AG04449 (cell line): ENCODE measurements around the gene EIF2D.

Experiments
- CTCF ChIA-PET: fragments of 350-600 bp; formaldehyde crosslinking; extraction: SDS; loops from one replicate; lab custom pipeline; 2021; ENCODE audit warnings: antibody characterized with exemption; lab: Yijun Ruan, JAX
- POLR2A ChIA-PET: fragments of 400-600, 350-600 bp; formaldehyde crosslinking; extraction: SDS; loops from one replicate; lab custom pipeline; 2020; ENCODE audit warnings: antibody characterized with exemption, inconsistent platforms; lab: Yijun Ruan, JAX
- DNase-seq: peaks from one replicate; pipeline ENCODE4 v3.0.0-alpha.2; 2010; ENCODE audit warnings: low read depth, low spot score
- H3K4me3 ChIP-seq: 2 replicates; pipeline ENCODE4 v1.5.1; 2011; ENCODE audit warnings: low read depth, mild to moderate bottlenecking, control low read depth, low read length
- TF ChIP-seq, protein P1 (sequence below): IDR thresholded peaks from one replicate; pipeline ENCODE4 v1.5.1; 2011; ENCODE audit warnings: mild to moderate bottlenecking, moderate library complexity, low read length, control low read depth, inconsistent platforms; ENCODE audit not compliant: insufficient read depth; ENCODE audit errors: missing control alignments

The EIF2D gene

GRCh38 chr1:206566999-206567398 lies 45.3 kb downstream of the EIF2D start:
- ChIA-PET CTCF (interaction anchor here (0.9 to 6.4 kb wide), 7 partner anchors 12 to 87 kb away, joined by 3 to 54 read pairs (median 6); partner anchors contain the start of gene EIF2D), POLR2A (no interaction called here)
- DNase-seq: no peak
- H3K4me3 ChIP-seq: no peak overlapping the region
- TF ChIP-seq, protein P1, sequence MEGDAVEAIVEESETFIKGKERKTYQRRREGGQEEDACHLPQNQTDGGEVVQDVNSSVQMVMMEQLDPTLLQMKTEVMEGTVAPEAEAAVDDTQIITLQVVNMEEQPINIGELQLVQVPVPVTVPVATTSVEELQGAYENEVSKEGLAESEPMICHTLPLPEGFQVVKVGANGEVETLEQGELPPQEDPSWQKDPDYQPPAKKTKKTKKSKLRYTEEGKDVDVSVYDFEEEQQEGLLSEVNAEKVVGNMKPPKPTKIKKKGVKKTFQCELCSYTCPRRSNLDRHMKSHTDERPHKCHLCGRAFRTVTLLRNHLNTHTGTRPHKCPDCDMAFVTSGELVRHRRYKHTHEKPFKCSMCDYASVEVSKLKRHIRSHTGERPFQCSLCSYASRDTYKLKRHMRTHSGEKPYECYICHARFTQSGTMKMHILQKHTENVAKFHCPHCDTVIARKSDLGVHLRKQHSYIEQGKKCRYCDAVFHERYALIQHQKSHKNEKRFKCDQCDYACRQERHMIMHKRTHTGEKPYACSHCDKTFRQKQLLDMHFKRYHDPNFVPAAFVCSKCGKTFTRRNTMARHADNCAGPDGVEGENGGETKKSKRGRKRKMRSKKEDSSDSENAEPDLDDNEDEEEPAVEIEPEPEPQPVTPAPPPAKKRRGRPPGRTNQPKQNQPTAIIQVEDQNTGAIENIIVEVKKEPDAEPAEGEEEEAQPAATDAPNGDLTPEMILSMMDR: no peak

GRCh38 chr1:206565995-206566394 lies 46.3 kb downstream of the EIF2D start:
- no peak for DNase-seq
- CTCF ChIA-PET: interaction anchor here (1.1 to 6.4 kb wide), 6 partner anchors 12 to 44 kb away, joined by 3 to 54 read pairs (median 6); no protein-coding TSS in a partner anchor
- no peak overlapping the region for H3K4me3 ChIP-seq
- TF ChIP-seq, protein P1: no peak
- POLR2A ChIA-PET: no interaction called here

- TF ChIP-seq, protein P1: no peak
- no peak for DNase-seq
- H3K4me3 ChIP-seq: no peak overlapping the region
- ChIA-PET POLR2A (no interaction called here), CTCF (interaction anchor here (0.6 to 6.4 kb wide), 8 partner anchors 9 to 349 kb away, joined by 3 to 54 read pairs (median 6); no protein-coding TSS in a partner anchor)
Measured at GRCh38 chr1:206563367-206564207, 48.7 kb downstream of the EIF2D start.

GRCh38 chr1:206560007-206560716 lies 52.1 kb downstream of the EIF2D start:
- no peak overlapping the region for H3K4me3 ChIP-seq
- POLR2A ChIA-PET: no interaction called here
- no peak for DNase-seq
- TF ChIP-seq, protein P1: no peak
- CTCF ChIA-PET: interaction anchor here (0.8 to 7.9 kb wide), 7 partner anchors 9 to 104 kb away, joined by 3 to 136 read pairs (median 4); no protein-coding TSS in a partner anchor

DNA sequence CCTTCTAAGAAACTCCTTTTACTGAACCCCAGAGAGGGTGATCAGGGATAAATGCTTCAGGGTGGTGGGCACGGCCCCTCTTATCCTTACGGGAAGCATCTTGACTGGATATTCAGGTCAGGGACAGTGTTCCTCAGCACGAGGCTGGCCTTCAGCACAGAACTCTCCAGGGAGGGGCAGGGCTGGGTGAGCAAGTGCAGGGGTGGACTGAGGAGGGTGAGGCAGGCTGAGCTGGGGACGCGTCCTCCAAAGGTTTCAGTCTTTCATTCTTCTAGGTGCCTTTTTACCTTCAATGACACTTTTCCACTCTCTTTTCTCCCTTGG lies 52.6 kb downstream of the EIF2D start:
- CTCF ChIA-PET: interaction anchor here (0.8 to 7.9 kb wide), 7 partner anchors 9 to 105 kb away, joined by 3 to 136 read pairs (median 4); no protein-coding TSS in a partner anchor
- POLR2A ChIA-PET: no interaction called here
- TF ChIP-seq, protein P1: no peak
- DNase-seq: no peak
- no peak overlapping the region for H3K4me3 ChIP-seq
